Renal pelvis (tissue), 12 donors: ENCODE measurements around the gene GNAS-AS1. TPM values are rescaled to one million over a fixed set of nuclear protein-coding genes. Genes with fewer than 3 reads are reported as not detected.
A peak's percentile ranks its signal among the peaks of the same experiment; 100 is the strongest.

ENCODE experiments used
- DNase-seq: peaks from one replicate; pipeline ENCODE4 v3.0.0-alpha.2; 2013
- long read RNA-seq, 16 experiments: transcript quantifications; one replicate each; lab custom pipeline, GENCODE V29; 2026
- polyA plus RNA-seq, 3 donors: library from polyadenylated mRNA; unstranded; fragments of 120-200 nt; gene quantifications; one replicate each; pipeline ENCODE4 v1.2.1, GENCODE V29; 2013; ENCODE audit not compliant: insufficient read length in 3 of 3

GNAS-AS1 gene
- polyA plus RNA-seq = 1 to 10 TPM in 2 of 3 donors, under 1 TPM in 1; 0.83 to 1.4 (median 1.3) TPM
- long read RNA-seq, donor 1, partial matches to known transcripts = 3,503 of 3,669 reads
- long read RNA-seq, donor 1, other reads (novel, unspliced or antisense) = 166 of 3,669 reads
- long read RNA-seq, donor 2, partial matches to known transcripts = 3,233 of 3,396 reads
- long read RNA-seq, donor 2, other reads (novel, unspliced or antisense) = 163 of 3,396 reads
- long read RNA-seq, donor 3, partial matches to known transcripts = 2,701 of 2,829 reads
- long read RNA-seq, donor 3, other reads (novel, unspliced or antisense) = 128 of 2,829 reads
- long read RNA-seq, donor 4, partial matches to known transcripts = 2,458 of 2,927 reads
- long read RNA-seq, donor 4, other reads (novel, unspliced or antisense) = 469 of 2,927 reads
- long read RNA-seq, donor 5, partial matches to known transcripts = 1,470 of 1,539 reads
- long read RNA-seq, donor 5, other reads (novel, unspliced or antisense) = 69 of 1,539 reads
- long read RNA-seq, donor 6 = 0 reads
- long read RNA-seq, donor 7 = 0 reads
- long read RNA-seq, donor 8 = 0 reads
- long read RNA-seq, donor 9 = 0 reads
- long read RNA-seq, donor 10 = 0 reads
- long read RNA-seq, donor 11, partial matches to known transcripts = 1,878 of 1,965 reads
- long read RNA-seq, donor 11, other reads (novel, unspliced or antisense) = 87 of 1,965 reads
- long read RNA-seq, donor 12 = 0 reads
- long read RNA-seq, donor 13, partial matches to known transcripts = 2,633 of 2,732 reads
- long read RNA-seq, donor 13, other reads (novel, unspliced or antisense) = 99 of 2,732 reads
- long read RNA-seq, donor 14, partial matches to known transcripts = 4,752 of 4,977 reads
- long read RNA-seq, donor 14, other reads (novel, unspliced or antisense) = 225 of 4,977 reads
- long read RNA-seq, donor 15 = 0 reads
- long read RNA-seq, donor 16 = 0 reads

DNA sequence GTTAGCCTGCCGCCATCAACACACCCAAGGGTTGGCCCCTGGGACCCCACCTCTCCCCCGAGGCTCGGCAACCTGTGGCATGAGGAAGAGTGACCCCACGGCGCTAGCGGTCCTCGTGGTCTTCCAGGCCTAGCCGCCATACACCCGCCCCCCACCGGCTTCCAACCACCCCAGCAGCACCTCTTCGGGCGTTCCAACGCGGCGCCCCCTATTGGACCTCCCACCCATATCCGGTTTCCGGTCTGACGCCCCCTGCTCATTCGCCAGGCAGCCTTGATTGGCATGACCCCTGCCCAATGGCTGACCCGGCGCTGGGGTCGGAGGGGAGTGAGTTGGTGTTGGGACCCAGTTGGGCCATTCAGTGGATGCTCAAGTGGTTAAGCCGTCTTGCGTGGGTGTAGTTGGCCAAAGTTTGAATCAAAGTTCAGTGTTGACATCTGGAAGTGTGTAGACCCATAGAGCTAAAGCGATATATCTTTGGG lies at the start of gene GNAS-AS1:
Gene GNAS-AS1 (minus strand): TSS at position 210 of the 482 bp plus-strand sequence.
- peak; percentile 85 for DNase-seq

DNA sequence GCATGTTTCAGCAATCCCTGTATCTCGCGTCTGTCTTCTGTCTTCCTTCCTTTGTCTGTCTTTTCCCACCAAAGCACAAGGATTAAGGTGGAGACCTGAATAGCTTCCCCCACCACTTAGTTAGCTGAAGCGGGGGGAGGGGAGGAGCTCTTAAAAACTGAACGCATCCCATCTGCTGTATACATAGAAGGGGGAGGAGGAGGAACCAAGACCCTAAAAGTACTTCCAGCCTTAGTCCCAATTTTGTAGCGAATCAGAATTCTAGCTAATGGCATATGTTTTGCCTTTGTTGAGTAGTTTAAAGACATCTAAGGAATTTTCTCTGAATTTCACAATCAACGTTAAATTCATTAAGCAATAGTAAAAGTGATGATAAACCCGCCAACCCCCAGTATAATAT lies 49.7 kb upstream of the GNAS-AS1 start:
- DNase-seq = no peak

DNA sequence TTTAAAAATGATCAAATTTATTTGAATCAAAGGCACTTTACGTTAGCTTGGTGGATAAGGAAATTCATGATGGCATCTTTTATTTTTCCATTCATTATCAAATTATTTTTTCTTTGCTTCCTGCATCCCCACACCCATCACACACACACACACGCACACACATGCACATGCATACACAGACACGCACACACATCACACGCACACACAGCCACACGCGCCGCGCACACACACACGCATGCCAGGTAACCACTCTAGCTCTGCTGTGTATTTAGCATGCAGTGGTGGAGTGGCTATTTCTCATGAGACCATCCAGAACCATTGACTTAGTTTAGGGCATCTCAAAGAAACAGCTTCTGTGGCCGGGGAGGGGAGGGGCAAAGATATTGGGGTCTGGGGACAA lies 48.8 kb upstream of the GNAS-AS1 start:
- no peak for DNase-seq

DNA sequence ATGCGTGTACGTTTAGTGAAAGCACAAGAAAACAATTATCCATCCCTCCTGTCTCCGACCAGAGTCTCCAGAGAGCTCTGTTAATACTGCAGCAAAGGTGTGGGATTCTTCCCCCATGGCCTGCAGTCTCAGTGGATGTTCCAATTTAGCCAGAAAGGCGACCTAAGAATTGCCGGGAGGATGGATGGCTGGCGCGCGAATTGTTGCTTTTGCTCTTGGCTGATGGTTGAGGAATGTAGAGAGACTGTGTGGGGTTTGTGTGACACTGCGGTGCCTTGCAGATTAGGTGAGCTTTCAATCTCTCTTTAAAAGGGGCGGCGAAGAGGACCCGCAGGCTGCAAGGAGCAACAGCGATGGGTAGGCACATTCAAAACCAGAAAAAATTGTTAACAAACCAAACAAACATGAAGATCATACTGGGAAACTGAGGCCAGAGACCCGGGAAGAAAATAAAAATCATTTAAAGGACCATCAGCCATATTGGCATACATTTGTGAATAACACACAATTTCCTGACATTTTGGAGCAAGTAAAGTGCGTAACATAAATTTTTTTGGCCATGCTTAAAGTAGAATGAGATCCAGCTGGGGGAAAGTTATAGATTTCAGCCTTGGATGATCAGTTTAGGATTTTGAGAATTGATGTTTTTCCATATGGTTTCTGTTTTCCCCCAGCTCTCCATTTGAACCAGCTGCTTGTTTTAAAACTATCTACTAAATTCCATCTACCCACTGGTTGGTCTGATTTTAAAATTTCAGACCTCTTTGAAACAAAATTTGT lies 48.1 kb upstream of the GNAS-AS1 start:
- no peak for DNase-seq

DNA sequence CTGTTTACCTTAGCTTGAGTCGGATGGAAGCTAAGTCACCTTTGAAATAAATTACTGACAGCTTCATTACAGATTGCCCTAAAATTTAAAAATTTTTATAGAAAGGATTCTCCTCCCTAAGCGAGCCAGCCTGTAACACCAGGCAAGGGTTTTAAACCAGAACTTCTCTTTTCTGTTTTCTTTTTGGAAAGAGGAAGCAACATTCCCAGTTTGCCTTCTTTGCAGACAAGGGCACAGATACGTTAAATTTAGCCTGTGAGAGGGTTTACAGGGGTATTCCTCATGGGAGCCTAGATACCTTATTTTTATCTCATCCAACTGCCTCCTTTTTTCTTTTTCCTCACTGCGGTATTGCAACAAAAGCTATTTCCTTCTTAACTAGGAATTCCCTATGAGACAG lies 46.8 kb upstream of the GNAS-AS1 start:
- no peak for DNase-seq

DNA sequence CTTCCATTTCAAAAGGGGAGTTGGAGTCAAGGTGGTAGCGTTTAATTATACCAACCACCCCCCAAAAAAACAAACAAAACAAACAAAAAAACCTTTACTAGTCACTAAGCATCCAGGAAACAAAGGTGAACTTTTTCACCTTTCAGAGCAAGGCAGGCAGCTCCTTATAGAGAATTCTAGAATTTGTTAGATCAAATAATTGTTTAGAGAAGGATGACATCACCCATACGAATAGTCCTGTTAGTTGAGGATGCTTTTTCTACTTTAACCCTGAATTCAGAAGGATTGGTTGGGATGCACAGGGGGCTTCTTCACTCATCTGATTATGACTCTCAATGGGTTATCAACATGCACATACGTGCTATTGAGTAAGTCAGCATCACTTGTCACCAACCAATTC lies 46.1 kb upstream of the GNAS-AS1 start:
- no peak for DNase-seq

DNA sequence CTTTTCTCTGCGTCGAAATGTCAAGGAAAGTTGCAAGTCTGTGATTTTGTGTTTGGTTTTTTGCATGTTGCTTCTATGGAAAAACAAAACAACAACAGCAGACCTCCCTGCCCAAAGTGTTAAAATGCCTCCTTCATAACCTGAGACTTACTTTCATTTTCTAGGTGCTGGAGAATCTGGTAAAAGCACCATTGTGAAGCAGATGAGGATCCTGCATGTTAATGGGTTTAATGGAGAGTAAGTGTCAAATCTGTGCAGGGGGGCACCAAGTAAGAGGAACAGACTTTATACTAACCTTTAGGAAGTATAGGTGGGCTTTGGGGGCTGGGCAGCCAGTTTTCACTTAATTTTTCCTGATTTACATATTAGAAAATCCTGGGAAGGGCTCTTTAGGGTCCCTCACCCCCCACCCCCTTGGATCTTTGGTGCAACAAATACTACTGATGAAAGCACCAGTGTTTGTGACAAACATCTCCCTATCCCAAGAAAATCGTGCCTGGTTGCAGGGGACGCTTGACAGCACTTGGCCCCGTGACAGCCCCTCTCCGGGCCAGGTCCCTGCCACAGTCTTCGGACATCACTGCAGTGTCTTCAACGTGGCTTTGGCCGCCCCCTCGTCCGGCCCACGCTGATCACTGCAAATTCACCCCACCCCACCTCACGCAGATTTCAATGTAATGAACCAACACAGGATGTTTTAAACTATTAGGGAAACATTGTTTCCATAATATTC lies 44.9 kb upstream of the GNAS-AS1 start:
- no peak for DNase-seq

DNA sequence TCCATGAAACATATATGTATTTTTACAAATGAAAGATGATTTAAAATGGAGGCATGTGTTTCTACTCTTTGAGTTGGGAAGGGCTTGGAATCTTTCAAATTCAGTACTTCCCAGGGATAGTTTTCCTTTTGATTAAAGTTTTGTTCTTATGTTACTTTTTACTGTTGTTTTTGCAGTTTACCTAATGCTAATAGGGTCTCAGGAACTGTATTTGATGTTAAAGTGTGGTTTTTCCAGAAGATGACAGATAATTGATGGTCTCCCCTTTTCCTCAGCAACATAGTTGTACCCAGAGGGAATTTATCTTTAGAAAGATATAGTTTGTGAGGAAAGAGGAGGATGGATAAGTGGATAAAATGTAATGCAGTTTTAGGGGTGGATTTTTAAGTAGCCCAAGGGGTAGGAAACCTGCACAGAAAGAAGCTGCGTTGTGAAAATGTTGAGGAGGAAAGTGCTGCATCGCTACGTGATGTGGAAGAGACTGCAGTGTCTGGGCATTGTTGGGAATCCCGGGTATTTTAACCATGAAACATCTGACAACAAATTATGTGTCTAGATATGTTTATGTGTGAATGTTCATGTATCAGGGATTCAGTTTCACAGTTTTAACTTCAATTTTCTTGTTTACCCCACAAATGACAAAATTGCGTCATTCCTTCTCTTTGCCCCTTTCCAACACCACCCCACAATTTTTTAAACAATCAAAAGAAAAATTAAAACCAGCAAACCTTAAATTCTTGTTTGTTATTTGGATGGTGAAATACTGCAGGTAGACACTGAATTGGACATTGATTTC lies 44.1 kb upstream of the GNAS-AS1 start:
- no peak for DNase-seq

DNA sequence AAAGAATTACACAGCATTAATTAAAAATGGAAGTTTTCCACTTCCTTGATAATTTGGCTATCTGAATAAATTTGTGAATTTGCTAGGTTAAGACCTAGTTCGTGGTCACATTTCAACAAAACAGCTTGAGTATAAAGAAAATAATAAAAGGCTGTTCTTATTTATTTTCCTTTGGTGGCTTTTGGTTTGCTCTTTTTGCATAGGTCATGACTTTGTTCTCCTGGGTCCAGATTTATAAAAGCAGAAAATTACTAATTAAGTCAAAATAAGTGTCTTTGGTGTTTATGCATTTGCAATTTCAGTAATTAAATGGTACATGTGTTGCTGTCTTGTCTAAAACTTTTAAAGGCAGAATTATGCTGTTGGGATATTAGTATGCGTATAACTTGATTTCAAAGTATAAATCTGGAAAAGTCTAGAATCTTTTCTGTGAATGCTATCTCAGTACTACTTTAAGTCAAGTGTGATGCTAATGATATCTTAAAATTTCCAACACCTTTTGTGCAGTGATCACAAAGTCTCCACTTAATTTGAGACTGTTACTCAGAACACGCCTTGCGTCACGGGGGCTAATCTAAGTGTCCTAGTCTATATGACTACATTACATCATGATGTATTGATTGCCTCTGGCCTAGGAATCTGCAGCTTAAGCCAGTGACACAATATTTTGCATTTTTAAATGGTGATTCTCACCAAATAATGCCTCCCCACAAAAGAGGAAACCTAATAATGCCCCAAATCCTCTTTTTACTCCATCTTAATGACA lies 42.8 kb upstream of the GNAS-AS1 start:
- no peak for DNase-seq

DNA sequence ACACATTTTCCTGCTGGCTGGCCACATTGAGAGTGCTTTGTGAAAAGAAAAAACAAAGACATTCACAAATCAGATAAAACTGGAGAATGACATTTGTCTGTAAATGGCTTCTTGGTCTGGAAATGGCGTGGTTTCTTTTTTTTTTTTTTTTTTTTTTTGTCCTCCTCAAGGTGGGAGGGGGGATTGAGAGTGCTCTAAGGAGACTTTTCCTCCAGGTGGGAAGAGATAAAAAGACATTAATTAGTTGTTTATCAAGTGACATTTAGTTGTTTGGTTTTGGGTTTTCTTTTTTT lies 42.2 kb upstream of the GNAS-AS1 start:
- DNase-seq = no peak

DNA sequence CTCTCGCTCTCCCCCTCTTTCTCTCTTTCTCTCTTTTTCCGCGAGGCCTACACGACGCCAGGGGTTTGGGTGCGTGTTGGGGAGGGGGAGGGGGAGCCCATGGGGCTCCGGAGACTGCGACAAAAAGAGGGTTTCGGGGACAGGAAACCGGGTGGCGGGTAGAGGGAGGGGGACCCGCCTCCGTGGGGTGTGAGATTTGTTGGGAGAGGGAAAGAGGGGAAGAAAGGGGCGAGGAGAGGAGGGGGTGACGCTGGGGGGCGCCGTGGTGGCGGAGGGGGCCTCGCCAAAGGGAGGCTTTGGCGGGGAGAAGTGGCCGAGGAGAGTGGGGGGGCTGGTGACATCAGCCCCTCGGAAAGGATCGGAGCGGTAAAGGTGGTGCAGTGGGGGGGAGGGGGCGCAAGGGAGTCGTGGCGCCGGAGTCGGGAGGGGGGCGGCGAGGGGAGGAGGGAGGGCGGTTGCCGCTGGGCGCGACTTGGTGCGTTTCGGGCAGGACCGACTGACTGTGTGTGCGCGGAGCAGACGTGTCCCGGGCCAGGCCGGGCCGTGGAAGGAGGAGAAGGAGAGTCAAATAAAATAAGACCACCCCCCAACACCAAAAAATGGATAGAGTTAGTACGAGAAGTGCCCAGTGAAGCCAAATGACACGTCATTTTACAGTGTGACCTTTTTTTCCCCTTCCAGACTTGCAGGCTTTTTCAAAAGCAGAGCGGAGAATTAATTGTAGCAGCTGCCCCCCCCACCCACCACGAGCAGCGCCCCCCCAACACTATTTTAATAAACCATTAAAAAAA lies 41.6 kb upstream of the GNAS-AS1 start:
- DNase-seq = peak; percentile 77

DNA sequence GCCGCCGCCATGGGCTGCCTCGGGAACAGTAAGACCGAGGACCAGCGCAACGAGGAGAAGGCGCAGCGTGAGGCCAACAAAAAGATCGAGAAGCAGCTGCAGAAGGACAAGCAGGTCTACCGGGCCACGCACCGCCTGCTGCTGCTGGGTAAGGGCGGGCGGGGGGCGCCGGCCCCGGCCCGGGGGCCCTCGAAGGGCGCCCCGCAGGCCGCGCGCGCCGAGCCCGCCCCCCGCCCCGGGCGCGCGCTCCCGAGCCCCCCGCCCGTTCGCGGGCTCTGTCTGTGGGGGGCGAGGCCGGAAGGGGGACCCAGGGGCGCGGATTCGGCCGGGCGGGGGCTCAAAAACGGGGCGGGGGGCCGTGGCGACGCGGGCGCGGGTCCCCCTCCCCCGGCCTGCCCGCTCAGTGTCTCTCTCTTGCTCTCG lies 41.0 kb upstream of the GNAS-AS1 start:
- DNase-seq = no peak

DNA sequence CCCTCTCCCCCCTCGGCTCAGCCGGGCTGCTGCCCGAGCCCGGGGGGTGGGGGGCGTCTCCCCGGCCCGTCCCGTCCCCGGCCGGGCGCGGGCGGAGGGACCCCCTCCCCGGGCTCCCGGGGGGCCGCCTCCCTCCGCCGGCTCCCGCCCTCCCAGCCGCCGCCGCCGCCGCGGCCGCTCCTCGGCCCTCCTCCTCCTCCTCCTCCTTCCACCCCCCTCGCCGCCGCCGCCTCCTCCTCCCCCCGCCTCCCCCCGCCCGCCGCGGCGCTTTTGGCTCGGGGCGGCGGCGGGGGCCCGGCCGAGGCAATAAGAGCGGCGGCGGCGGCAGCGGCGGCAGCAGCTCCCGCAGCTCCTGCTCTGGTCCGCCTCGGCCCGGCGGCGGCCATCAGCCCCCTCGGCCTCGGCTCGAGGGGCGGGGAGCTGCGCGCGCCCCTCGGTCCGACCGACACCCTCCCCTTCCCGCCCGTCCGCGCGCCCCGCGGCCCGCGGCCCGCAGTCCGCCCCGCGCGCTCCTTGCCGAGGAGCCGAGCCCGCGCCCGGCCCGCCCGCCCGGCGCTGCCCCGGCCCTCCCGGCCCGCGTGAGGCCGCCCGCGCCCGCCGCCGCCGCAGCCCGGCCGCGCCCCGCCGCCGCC lies 40.5 kb upstream of the GNAS-AS1 start:
- no peak for DNase-seq

DNA sequence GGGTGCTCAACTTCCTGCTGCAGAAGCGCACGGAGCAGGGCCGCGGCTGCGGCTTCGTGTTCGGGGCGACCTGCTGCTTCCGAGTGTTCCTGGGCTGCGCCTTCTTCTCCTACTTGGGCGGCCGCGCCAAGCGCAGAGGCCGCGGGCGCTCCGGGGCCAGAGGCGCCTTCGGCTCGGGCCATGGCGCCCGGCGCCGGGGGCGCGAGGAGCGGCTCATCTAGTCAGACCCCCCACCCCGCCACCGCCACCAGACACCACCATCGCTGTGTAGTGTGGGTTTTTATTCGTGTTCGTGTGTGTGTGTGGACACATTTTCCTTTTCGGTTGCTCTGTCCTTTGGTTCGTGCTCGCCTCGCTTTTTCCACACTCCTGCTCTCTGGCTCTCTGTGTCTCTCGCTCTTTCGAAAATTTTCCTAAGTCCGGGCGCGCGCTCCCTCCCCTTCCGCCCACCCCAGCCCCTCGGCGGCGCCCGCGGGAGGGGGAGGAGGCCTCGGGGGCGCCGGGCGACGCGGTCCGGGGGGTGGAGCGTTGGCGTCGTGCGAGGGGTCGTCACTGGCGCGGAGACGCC lies 39.9 kb upstream of the GNAS-AS1 start:
- DNase-seq = peak; percentile 93

DNA sequence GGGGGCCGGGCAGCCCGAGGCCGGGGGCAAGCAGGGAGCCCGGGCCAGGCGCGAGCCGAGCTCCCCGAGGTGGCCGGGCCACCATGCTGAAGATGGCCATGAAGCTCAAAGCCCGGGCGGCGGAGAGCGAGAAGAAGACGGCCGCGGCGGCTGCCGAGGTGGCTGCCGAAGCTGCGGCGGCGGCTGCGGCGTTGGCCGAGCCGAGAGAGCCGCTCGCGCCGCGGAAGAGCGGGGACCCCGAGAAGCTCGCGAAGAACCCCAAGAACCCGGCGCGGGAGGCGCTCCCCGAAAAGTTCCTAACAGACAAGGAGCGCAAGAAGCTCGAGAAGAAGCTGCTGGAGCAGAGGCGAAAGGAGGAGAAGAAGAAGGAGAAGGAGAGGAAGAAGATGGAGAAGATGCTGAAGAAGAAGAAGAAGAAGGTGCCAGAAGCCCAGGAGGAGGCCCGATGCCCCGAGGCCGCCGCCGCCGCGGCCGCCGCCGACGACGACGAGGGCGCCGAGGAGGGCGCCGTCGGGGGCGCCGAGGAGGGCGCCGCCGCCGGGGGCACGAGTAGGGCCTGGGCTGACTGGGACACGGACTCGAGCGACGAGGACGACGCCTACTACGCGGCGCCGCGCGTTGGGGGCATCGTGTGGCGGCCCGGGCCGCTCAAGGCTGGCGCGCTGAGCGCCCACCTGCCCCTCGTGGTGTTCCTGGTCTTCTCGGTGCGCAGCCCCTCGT lies 39.3 kb upstream of the GNAS-AS1 start:
- no peak for DNase-seq

DNA sequence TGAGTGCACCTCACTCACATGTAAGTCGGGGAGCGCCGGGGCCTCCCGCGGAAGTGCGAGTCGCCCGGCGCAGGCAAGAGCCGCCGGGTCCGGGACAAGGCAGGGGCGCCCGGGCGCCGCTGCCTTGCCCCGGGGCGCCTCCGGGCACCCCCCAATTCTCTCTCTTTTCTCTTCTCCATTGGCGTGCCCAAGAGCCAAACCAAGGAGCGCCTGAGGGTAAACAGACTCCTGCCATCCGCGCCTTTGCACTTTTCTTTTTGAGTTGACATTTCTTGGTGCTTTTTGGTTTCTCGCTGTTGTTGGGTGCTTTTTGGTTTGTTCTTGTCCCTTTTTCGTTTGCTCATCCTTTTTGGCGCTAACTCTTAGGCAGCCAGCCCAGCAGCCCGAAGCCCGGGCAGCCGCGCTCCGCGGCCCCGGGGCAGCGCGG lies 38.6 kb upstream of the GNAS-AS1 start:
- no peak for DNase-seq
